Astrocyte (in vitro differentiated cells and primary cell): ENCODE results near the gene PDGFD. TPM values are rescaled to one million over a fixed set of nuclear protein-coding genes. Genes with fewer than 3 reads are reported as not detected.

Experiments used
- DNase-seq: peaks from one replicate; pipeline ENCODE4 v3.0.0-alpha.2; 2010; ENCODE audit warnings: low read depth
- FAIRE-seq: peaks from 2 replicates; lab custom pipeline; 2011; peaks lifted over from hg19 to GRCh38; lab: Jason Lieb, UNC
- H2AFZ ChIP-seq: 2 replicates; pipeline ENCODE4 v1.6.0; 2012; ENCODE audit warnings: low read depth, low read length, inconsistent platforms
- H3K27ac ChIP-seq: 2 replicates; pipeline ENCODE4 v1.5.1; 2011; ENCODE audit warnings: low read depth, low read length, inconsistent platforms
- H3K27me3 ChIP-seq: 2 replicates; pipeline ENCODE4 v1.6.0; 2011; ENCODE audit warnings: low read length, inconsistent platforms; ENCODE audit not compliant: insufficient read depth
- H3K36me3 ChIP-seq: 2 replicates; pipeline ENCODE4 v1.5.1; 2011; ENCODE audit warnings: low read length, inconsistent platforms; ENCODE audit not compliant: insufficient read depth
- H3K4me1 ChIP-seq: 2 replicates; pipeline ENCODE4 v1.5.1; 2011; ENCODE audit warnings: low read length, inconsistent platforms; ENCODE audit not compliant: insufficient read depth
- H3K4me2 ChIP-seq: 2 replicates; pipeline ENCODE4 v1.6.0; 2012; ENCODE audit warnings: low read length, inconsistent platforms
- H3K4me3 ChIP-seq: 2 replicates; pipeline ENCODE4 v1.5.1; 2011; ENCODE audit warnings: low read depth, mild to moderate bottlenecking, low read length, inconsistent platforms; ENCODE audit not compliant: insufficient read depth
- H3K79me2 ChIP-seq: 2 replicates; pipeline ENCODE4 v1.6.0; 2012; ENCODE audit warnings: mild to moderate bottlenecking, low read length, inconsistent platforms; ENCODE audit not compliant: insufficient read depth
- H3K9ac ChIP-seq: 2 replicates; pipeline ENCODE4 v1.6.0; 2012; ENCODE audit warnings: mild to moderate bottlenecking, low read length, inconsistent platforms
- H3K9me3 ChIP-seq: 2 replicates; pipeline ENCODE4 v1.5.1; 2012; ENCODE audit warnings: low read depth, mild to moderate bottlenecking, low read length, inconsistent platforms; ENCODE audit not compliant: insufficient read depth
- H4K20me1 ChIP-seq: 2 replicates; pipeline ENCODE4 v1.6.0; 2012; ENCODE audit warnings: low read length, inconsistent platforms; ENCODE audit not compliant: insufficient read depth
- H3K27ac Mint-ChIP-seq: one replicate; pipeline ENCODE4 v1.8.0; 2021; ENCODE audit warnings: mild to moderate bottlenecking, mixed read lengths; ENCODE audit not compliant: unreplicated experiment
- H3K27me3 Mint-ChIP-seq: one replicate; pipeline ENCODE4 v1.8.0; 2021; ENCODE audit warnings: low read depth, mixed read lengths; ENCODE audit not compliant: unreplicated experiment
- H3K36me3 Mint-ChIP-seq: one replicate; pipeline ENCODE4 v1.8.0; 2021; ENCODE audit warnings: low read depth, mixed read lengths; ENCODE audit not compliant: unreplicated experiment
- H3K4me1 Mint-ChIP-seq: one replicate; pipeline ENCODE4 v1.8.0; 2021; ENCODE audit warnings: low read depth, mixed read lengths; ENCODE audit not compliant: unreplicated experiment
- H3K4me3 Mint-ChIP-seq: one replicate; pipeline ENCODE4 v1.8.0; 2021; ENCODE audit warnings: mild to moderate bottlenecking, moderate library complexity, mixed read lengths; ENCODE audit not compliant: unreplicated experiment
- H3K9me3 Mint-ChIP-seq: one replicate; pipeline ENCODE4 v1.8.0; 2021; ENCODE audit warnings: mild to moderate bottlenecking, mixed read lengths; ENCODE audit not compliant: unreplicated experiment
- CTCF ChIP-seq: IDR thresholded peaks from 2 replicates; pipeline ENCODE4 v1.5.1; 2011; ENCODE audit warnings: low read depth, mild to moderate bottlenecking, inconsistent platforms, low read length, moderate library complexity; ENCODE audit not compliant: insufficient read depth
- EZH2 ChIP-seq: IDR thresholded peaks from 2 replicates; pipeline ENCODE4 v1.6.1; 2012; ENCODE audit warnings: mild to moderate bottlenecking, low read length, inconsistent platforms; ENCODE audit not compliant: insufficient read depth
- total RNA-seq: library from RNA; stranded (reverse); gene quantifications from 2 replicates; pipeline ENCODE4 v1.2.1, GENCODE V29; 2021

PDGFD gene
- total RNA-seq, 1 donor from 2014 or later = 2.6 TPM

- H4K20me1 ChIP-seq = no peaks in the 10 kb centered on the region
- H3K9ac ChIP-seq = no peak overlapping the region
- H3K4me1 ChIP-seq = no peaks in the 10 kb centered on the region
- no peak for TF ChIP-seq EZH2
- no peak for TF ChIP-seq CTCF
- Mint-ChIP-seq H3K4me1 (no peaks in the 10 kb centered on the region), H3K4me3 (no peak overlapping the region), H3K36me3 (no peaks in the 10 kb centered on the region), H3K9me3 (no peaks in the 10 kb centered on the region), H3K27me3 (no peaks in the 10 kb centered on the region), H3K27ac (no peak overlapping the region)
- H3K4me2 ChIP-seq = no peak overlapping the region
- no peak for DNase-seq
- no peak for FAIRE-seq
- no peaks in the 10 kb centered on the region for H3K27me3 ChIP-seq
- no peaks in the 10 kb centered on the region for H3K36me3 ChIP-seq
- H3K79me2 ChIP-seq = no peaks in the 10 kb centered on the region
- H2AFZ ChIP-seq = no peak overlapping the region
- no peaks in the 10 kb centered on the region for H3K9me3 ChIP-seq
- H3K4me3 ChIP-seq = no peak overlapping the region
- no peak overlapping the region for H3K27ac ChIP-seq
Measured at GRCh38 chr11:104055596-104055995, 108.4 kb downstream of the PDGFD start.

GRCh38 chr11:104054911-104055529, 108.9 kb downstream of the PDGFD start:
- H3K4me3 ChIP-seq = no peak overlapping the region
- no peaks in the 10 kb centered on the region for H3K4me1 ChIP-seq
- no peaks in the 10 kb centered on the region for H3K9me3 ChIP-seq
- no peaks in the 10 kb centered on the region for H4K20me1 ChIP-seq
- H3K79me2 ChIP-seq = no peaks in the 10 kb centered on the region
- no peak for TF ChIP-seq EZH2
- TF ChIP-seq CTCF = no peak
- Mint-ChIP-seq H3K36me3 (no peaks in the 10 kb centered on the region), H3K9me3 (no peaks in the 10 kb centered on the region), H3K4me3 (no peak overlapping the region), H3K27ac (no peak overlapping the region), H3K4me1 (no peaks in the 10 kb centered on the region), H3K27me3 (no peaks in the 10 kb centered on the region)
- H3K27me3 ChIP-seq = no peaks in the 10 kb centered on the region
- H3K9ac ChIP-seq = no peak overlapping the region
- no peak overlapping the region for H3K4me2 ChIP-seq
- H3K36me3 ChIP-seq = no peaks in the 10 kb centered on the region
- no peak overlapping the region for H2AFZ ChIP-seq
- FAIRE-seq (no peak), DNase-seq (no peak)
- H3K27ac ChIP-seq = no peak overlapping the region

DNA sequence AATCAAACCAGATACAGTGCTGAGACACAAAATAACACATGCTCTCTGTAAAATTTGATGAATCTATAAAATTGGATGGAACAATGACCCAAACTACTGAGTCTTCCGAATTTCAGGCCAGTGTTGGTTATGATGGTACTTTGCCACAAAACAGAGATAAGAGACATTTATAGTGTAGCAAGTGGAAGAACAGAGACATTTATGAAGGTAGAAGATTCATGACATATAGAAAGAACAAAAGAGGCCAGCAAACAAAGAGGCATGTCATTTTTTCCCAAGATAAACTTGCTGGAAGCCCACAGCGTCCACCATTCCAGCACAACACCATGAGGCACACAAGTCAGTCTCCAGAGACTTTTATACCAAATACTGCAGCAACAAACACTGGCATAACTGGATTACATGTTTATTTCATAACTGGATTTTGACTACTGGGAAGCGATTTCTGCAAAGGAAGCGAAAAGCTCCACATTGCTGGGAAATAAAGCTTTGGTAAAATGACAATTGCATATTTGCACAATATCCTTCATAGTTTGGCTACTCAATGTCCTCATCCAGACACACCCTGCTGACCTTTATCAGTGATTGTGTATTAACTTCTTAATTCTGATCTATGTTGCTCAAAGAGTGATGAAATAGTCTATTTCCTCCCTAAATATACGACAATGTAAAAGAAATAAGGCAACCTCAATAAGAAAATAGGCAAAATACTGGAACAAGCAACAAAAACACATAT, 110.0 kb downstream of the PDGFD start:
- Histone ChIP-seq H3K27ac (no peak overlapping the region), H3K9me3 (no peaks in the 10 kb centered on the region), H2AFZ (no peak overlapping the region), H3K79me2 (no peaks in the 10 kb centered on the region), H3K4me3 (no peak overlapping the region), H3K9ac (no peak overlapping the region), H3K27me3 (no peaks in the 10 kb centered on the region), H3K36me3 (no peaks in the 10 kb centered on the region), H3K4me2 (no peak overlapping the region), H3K4me1 (no peaks in the 10 kb centered on the region), H4K20me1 (no peaks in the 10 kb centered on the region)
- no peak for DNase-seq
- H3K27me3 Mint-ChIP-seq = no peaks in the 10 kb centered on the region
- TF ChIP-seq CTCF (no peak), EZH2 (no peak)
- H3K4me1 Mint-ChIP-seq = no peaks in the 10 kb centered on the region
- no peaks in the 10 kb centered on the region for H3K9me3 Mint-ChIP-seq
- no peaks in the 10 kb centered on the region for H3K36me3 Mint-ChIP-seq
- no peak for FAIRE-seq
- no peak overlapping the region for H3K4me3 Mint-ChIP-seq
- no peak overlapping the region for H3K27ac Mint-ChIP-seq
